OCI-LY7 (cell line): ENCODE data around the gene UVSSA.

Source experiments
- CTCF ChIP-seq: fragments of 200-600 bp; sonication (generic); conservative IDR thresholded peaks from 2 replicates; pipeline ENCODE4 v1.5.1; 2014; ENCODE audit warnings: mild to moderate bottlenecking, antibody characterized with exemption, low read length, moderate library complexity, mixed read lengths
- EZH2phosphoT487 ChIP-seq: fragments of 200-600 bp; sonication (generic); IDR thresholded peaks from 2 replicates; pipeline ENCODE4 v1.6.1; 2018; ENCODE audit warnings: low read depth, borderline replicate concordance, mild to moderate bottlenecking, mixed run types, antibody characterized with exemption, low read length, moderate library complexity, mixed read lengths

DNA sequence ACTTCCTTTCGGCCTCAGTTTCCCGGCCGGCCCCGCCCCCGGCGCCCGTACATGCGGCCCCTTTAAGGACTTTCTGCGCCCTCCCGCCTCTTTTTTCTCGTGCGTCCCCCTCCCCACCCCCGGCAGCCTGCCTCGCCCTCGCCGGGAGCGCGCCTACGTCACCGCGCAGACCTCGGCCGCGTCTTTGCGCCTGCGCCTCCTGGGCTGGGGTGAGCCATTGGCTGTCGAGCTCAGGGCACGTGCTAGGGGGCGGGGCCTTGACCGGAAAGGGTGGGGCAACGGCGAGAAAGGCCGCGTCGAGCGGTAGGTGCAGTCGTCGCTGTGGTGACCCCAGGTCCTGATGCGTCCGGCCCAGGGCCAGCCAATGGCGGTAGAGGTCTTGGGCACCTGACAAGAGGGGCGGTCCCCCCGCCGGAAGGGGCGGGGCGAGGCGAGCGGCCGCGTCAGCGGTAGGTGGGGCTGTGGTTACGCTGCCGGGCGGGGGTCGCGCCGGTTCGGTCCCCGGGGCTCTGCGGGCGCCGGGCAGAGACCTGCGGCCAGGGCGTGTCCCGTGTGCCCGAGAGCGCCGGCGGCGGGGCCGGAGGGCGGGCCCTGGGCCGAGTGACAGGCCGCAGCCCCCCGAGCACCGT is at the start of gene UVSSA:
- no peak for TF ChIP-seq CTCF
- no peak for TF ChIP-seq EZH2phosphoT487
